Fibroblast of mammary gland (primary cell): ENCODE results near the gene SWSAP1.

Source experiments
- DNase-seq: peaks from one replicate; pipeline ENCODE4 v3.0.0-alpha.2; 2010; ENCODE audit warnings: low read depth
- H3K4me3 ChIP-seq: 2 replicates; pipeline ENCODE4 v1.5.1; 2011; ENCODE audit warnings: low read depth, mild to moderate bottlenecking, low read length, moderate library complexity; ENCODE audit not compliant: control insufficient read depth
- TF ChIP-seq, protein P1 (sequence below): conservative IDR thresholded peaks from 2 replicates; pipeline ENCODE4 v1.5.1; 2011; ENCODE audit warnings: low read depth, low read length, inconsistent platforms; ENCODE audit not compliant: control insufficient read depth, insufficient read depth

SWSAP1 gene

DNA sequence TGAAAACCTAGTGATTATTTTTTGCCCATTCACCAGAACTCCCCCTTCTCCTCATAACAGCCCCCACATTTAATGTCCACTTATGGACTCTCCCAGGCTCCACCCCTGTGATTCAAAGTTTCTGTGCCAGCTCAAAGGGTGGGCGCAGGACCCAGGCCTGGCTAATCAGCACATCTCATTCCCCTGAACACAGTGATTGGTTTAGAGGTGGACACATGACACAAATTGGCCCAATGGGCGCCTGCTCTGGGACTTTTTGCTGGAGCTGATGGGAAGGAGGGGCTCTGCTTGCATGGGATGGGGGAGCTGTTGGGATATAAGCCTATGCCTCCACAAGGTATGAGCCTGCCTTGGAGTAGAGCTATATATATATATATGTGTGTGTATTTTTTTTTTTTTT lies 15.9 kb downstream of the SWSAP1 start:
- no peak for DNase-seq
- TF ChIP-seq, protein P1, sequence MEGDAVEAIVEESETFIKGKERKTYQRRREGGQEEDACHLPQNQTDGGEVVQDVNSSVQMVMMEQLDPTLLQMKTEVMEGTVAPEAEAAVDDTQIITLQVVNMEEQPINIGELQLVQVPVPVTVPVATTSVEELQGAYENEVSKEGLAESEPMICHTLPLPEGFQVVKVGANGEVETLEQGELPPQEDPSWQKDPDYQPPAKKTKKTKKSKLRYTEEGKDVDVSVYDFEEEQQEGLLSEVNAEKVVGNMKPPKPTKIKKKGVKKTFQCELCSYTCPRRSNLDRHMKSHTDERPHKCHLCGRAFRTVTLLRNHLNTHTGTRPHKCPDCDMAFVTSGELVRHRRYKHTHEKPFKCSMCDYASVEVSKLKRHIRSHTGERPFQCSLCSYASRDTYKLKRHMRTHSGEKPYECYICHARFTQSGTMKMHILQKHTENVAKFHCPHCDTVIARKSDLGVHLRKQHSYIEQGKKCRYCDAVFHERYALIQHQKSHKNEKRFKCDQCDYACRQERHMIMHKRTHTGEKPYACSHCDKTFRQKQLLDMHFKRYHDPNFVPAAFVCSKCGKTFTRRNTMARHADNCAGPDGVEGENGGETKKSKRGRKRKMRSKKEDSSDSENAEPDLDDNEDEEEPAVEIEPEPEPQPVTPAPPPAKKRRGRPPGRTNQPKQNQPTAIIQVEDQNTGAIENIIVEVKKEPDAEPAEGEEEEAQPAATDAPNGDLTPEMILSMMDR: no peak
- H3K4me3 ChIP-seq: no peak overlapping the region

DNA sequence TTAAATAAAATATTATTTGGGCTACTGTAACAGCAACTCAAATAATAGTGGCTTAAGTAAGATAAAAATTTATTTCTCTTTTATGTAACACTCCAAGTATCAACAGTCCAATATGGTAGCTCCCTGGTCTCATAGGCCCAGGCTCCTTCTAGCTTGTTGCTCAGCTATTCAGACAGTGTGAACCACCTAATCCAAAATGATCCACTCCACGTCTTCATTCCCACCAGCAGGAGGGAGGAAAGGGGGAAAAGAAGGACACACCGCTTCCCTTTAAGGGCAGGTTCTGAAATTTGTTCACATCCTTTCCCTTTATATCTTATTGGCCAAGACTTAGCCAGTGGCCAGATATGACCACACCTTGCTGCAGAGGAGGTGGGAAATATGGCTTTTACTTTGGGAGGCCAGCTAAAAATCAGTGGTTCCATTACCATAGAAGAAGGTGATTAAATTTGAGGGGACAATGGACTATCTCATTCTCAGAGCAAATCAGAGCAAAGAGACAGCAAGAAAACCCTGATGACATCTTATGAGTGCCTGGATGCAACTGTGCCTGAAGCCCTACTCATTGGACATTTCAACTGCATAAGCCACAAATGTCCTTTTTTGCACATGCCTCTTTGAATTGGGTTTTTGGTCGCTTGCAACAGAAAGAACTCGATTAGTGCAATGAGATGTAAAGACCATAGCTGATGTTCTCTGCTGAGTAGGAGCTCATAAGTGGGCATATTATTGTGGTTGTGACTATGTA lies 16.6 kb downstream of the SWSAP1 start:
- no peak for DNase-seq
- no peak overlapping the region for H3K4me3 ChIP-seq
- TF ChIP-seq, protein P1: no peak

DNA sequence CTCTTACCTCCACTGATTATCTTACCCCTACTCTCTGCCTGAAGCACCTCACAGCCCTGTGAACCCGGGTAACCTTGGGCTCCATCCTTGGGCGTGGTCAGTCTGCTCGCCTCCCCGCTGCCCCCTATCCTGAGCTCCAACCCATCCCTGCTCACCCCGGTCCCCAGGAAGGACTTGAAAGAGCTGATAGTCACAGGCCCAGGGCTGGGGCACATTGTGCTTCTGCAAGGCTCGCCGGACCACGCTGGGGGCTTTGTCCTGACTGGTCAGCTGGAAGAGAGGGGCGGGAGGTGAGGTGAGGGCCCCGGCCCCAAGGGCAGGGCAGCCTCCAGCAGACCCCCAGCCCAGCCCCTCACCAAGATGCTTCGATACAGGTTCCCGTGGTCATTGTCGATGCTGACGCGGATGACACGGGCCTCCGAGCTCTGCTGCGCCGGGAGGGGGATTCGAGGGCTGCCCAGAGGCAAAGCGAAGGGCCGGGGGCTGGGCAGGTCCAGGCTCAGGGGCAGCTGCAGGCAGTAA lies 22.7 kb downstream of the SWSAP1 start:
- no peak overlapping the region for H3K4me3 ChIP-seq
- no peak for DNase-seq
- TF ChIP-seq, protein P1: no peak

DNA sequence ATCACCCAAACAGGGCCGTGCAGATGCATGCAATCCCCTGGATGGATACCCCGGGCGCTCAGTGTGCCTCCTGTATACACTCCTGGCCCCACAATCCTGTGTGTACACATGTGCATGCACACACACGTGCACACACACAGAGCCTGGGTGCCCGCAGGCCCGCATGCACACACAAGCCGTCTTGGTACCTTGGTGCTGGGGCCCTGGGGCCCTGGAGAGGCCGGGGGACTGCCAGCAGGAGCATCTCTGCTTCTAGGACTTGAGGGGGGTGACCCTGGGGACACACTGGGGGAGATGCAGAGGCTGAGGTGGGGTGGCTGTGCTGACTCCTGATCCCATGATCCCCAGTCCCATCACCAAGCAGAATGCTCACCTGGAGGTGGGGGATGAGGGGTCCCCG lies 25.2 kb downstream of the SWSAP1 start:
- TF ChIP-seq, protein P1: no peak
- H3K4me3 ChIP-seq: no peak overlapping the region
- DNase-seq: no peak

DNA sequence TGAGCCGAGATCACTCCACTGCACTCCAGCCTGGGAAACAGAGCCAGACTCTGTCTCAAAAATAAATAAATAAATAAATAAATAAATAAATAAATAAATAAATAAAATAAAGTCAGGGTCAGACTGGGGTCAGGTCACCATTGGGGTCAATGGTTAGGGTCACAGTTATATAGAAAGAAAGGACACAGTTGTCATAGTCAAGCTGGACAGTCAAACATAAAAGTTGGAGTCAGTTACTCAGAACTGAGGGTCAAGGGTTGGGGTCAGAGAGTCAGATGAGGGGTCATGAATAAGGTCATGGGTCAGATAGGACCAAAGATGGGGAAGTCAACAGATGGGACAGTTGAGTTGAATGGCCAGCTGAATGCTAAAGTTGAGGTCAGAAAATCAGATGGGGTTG lies 26.3 kb downstream of the SWSAP1 start:
- TF ChIP-seq, protein P1: no peak
- DNase-seq: no peak
- H3K4me3 ChIP-seq: no peak overlapping the region

DNA sequence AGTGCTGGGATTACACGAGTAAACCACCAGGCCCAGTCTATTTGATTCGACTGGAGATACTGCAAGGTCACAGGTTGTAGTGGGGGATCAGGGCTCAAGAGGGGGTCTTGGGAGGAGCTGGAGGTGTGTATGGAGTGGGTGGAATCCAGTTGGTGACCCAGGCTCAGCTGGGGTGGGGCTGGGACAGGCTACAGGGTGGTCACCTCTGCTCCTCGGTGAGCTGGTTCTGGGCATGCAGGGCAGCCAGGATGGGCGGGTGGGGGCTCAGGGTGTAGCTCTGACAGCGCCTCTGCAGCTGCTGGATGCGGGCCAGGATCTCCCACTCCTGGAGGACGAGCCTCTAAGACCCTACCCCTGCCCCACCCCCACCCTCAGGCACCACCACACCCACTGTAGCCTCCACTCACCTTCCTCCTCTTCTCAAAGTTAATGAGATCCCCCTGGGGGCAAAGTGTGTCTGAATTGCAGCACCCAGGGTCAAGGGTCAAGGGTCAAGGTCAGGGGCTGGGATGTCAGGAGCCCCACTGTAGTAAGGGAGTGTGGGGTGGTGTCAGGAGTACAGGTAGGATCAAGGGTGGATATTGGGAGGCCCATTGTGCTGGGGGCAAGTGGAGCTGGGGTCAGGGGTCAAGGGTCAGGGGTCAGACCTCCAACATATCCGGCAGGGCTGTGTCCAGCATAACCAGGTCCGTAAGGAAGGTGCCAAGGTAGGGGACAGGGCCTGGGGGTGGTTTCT lies 27.5 kb downstream of the SWSAP1 start:
- TF ChIP-seq, protein P1: no peak
- H3K4me3 ChIP-seq: no peak overlapping the region
- no peak for DNase-seq
